GM21381 (cell line): ENCODE results near the gene NHERF2.
"Not testable (repeated sequence)": the region's sequence is repeated elsewhere in the genome, so short reads cannot be mapped to it uniquely, and the experiment has no call there.

ENCODE experiments used
- ATAC-seq: cut with Tn5 transposase; IDR thresholded peaks from one replicate; pipeline ENCODE4 v1.9.1; 2021; ENCODE audit warnings: mild to moderate bottlenecking, moderate library complexity; ENCODE audit not compliant: unreplicated experiment

Gene NHERF2

DNA sequence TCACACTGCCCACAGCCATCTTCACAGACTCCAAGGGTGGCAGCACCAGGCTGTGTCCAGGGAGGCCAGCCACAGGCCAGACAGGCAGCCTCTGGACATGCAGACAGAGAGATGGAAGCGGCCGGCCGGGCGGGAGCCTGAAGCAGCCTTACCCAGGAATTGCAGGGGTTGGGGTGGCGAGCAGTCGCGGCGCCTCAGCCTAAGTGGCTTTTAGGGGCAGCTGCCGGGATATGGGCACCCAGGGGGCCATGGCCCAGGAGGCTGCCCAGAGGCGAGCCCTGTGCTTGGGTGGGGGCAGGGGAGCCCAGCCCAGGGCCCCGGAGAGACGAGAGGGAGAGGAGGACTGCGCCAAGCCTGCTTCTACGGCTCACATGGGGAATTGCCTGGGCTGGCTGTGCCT, 1.5 kb upstream of the NHERF2 start:
- no peak for ATAC-seq

DNA sequence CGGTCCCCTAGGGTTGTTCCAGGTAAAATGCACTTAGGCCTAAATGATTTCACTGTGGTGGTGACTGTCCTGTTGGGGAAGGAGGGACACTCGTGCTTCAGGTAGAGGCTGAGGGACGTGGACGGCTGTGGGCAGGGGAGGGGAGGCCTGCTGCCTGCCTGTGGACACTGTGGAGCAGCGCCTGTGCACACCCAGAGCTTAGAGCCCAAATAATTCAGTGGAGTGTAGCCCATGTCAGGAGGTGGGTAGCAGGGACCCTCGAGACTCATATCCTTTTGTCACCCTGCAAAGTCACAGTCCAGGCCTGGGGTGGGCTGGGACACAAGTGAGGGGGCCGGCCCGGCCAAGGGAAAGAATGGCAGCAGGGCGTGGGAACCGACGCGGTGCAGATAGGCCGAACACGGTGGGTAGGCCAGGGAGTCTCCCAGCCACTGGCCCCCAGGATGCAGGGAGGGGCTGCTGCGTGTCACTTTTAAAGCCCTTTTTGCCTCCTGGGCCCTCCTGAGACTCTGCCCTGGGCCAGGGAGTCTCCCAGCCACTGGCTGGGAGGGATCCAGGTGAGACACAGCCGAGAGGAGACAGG, 733 bp upstream of the NHERF2 start:
- no peak for ATAC-seq

DNA sequence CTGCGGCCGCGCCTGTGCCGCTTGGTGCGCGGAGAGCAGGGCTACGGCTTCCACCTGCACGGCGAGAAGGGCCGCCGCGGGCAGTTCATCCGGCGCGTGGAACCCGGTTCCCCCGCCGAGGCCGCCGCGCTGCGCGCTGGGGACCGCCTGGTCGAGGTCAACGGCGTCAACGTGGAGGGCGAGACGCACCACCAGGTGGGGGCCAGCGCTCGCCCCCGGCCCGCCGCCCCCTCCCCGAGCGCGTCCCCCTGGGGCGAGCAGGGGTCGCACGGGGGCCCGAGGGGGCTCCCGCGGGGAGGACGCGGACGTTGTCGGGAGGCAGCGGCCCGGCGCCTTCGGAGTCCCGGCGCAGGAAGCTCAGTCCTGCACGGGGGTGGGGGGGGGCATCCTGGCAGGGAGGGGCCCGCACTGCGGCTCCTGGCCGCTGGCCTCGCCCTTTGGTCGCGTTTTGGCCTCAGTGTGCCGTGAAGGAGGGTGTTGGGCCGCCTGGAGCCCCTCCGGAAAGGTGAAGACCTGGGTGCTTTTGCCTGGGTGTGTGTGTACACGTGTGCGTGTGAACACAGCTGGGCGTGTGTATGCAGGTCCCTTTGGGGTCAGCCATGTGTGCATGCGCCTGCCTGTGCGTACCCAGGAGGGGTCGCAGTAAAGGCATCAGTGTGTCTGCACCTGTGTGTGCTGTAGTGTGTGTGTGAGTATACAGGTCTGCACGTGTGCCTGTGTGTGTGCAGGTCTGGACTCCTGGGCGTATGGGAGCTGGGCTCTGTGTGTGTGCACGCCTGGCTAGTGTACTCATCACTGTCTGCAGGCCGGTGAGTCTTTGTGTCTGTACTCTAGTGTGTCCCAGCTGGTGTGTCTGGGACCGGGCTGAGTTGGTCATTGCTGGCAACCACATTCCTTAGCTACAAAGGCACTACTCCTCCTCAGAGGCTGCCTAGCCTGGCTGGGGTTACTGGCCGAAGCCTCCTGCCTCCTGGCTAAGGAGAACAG, 615 bp downstream of the NHERF2 start:
- no peak for ATAC-seq

DNA sequence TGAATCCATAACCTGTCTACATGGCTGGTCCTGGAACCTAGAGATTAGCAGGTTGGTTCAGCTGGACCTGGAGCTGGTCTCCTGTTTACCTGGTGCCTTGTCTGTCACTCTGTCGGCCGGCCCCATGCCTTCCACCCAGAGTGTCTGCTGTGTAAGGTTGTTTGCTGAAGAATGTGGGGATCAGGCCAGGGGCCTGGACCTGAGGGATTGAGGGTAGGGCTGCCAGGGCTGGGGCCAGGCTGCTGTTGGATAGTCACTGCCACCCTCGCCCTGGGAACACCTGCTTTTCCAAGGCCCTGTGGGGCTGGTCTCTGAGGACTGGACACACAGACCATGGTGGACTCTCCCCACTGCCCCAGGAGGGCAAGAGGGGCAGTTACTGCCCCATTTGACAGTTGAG, 1.4 kb downstream of the NHERF2 start:
- ATAC-seq, result no peak

DNA sequence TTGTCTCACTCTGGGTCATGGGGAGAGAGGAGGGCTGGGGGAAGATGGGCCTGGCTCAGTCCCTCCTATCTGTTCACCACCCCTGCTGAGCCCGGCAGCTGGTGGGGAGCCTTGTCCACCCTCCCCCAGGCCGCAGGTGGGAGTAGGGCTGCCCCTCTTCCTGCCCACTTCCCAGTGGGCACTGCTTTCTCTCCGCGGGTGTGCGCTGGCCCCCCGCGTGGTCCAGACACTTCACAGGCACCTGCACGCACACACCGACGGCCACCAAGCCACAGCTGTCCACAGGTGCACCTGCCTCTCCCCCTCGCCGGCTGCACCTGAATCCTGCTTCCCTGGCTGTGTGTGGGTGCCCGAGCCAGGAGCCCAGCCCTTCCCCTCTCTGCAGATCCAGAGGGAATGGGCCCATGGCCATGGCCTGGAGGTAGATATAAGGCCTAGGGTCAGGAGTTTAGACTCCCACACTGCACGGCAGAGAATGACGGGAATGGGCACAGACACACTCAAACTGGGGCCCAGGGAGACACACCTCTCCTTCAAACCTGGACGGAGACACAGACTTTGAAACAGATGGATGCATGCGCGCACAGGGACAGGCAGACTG, 2.0 kb downstream of the NHERF2 start:
- no peak for ATAC-seq

DNA sequence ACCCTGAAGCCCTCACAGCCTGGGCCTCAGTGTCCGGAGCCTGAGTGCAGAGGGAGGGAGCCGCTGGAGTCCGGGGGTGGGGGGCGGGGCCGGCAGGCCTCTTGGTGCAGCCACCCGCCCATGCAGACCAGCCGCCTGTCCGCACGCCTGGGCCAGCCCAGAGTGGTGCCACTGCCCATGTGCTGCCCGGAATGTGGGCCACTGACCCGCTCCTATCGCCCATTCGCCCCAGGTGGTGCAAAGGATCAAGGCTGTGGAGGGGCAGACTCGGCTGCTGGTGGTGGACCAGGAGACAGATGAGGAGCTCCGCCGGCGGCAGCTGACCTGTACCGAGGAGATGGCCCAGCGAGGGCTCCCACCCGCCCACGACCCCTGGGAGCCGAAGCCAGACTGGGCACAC, 2.6 kb downstream of the NHERF2 start:
- no peak for ATAC-seq

DNA sequence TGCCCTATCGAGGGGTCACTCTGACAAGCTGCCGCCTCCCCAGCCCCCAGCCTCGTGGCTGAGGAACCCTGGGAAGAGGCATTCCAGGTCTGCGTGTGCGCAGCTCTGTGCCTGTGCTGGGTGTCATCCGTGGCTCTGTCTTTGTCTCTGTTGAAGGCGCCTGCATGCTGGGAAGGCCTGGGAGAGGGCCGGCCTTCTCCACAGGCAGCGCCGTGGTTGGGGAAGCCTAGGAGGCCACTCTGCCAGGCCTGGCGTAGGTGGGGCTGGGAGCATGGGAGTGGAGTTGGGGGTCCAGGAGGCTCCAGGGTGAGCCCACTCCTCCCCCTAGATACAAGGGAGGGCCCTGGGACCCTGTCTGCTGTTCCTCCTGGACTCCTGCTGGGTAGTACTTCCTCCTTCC, 3.3 kb downstream of the NHERF2 start:
- ATAC-seq, result no peak

DNA sequence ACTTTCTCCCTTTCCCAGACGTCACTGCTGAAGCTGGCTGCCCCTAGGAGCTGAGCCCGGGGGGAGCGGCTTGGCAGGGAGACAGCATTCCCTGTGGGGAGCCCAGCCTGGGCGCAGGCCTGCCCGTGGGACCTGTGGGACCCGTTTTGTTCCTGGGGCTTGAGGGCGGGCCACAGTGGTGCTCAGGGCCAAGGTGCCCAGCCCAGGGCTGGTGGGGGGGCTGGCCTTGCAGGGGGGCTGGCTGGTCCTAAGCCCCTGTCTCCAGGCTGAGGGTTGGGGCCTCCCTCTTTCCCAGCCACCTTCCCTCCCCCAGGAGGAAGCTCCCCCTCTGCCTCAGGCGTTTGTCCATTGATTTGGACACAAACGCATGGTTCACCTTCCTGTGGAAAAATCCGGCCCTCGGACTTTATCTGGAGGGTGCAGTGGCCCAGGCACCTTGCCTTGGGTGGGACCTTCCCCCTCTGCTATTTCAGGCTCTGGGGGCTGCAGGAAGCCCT, 4.4 kb downstream of the NHERF2 start:
- no peak for ATAC-seq

DNA sequence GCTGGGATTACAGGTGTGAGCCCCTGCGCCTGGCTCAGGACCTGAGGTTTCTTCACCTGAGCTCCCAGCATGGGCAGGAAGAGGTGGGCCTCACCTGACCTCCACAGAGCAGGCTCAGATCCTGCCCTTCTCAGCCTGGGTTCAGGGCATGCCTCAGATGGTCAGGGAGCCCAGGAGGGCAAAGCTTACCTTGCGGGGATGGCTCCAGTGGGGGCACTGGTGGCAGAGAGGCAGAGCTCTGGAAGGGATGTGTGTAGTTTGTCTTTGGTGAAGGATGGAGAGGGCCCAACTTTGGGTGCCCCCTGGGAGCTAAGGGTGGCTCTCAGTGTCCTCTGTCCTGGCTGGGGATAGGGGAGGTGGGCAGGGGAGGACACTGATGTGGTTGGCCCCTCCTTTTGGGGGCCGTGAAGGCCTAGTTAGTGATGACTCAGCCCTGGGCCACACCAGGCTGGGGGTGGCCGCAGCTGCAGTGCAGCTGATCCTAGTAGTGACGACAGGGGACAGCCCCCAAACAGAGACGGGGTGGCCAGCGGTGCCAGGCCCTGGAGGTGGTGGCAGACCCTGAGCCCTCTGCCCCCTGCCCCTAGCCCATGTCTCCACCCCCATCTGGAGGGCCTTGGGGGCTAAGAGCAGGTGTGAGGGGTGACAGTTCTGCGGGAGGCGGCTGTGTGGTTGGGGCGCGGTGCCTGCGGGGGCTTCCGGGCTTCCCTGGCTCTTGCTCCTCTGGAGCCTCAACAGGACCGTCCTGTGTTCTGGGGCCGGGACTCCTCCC, 5.8 kb downstream of the NHERF2 start:
- no peak for ATAC-seq

DNA sequence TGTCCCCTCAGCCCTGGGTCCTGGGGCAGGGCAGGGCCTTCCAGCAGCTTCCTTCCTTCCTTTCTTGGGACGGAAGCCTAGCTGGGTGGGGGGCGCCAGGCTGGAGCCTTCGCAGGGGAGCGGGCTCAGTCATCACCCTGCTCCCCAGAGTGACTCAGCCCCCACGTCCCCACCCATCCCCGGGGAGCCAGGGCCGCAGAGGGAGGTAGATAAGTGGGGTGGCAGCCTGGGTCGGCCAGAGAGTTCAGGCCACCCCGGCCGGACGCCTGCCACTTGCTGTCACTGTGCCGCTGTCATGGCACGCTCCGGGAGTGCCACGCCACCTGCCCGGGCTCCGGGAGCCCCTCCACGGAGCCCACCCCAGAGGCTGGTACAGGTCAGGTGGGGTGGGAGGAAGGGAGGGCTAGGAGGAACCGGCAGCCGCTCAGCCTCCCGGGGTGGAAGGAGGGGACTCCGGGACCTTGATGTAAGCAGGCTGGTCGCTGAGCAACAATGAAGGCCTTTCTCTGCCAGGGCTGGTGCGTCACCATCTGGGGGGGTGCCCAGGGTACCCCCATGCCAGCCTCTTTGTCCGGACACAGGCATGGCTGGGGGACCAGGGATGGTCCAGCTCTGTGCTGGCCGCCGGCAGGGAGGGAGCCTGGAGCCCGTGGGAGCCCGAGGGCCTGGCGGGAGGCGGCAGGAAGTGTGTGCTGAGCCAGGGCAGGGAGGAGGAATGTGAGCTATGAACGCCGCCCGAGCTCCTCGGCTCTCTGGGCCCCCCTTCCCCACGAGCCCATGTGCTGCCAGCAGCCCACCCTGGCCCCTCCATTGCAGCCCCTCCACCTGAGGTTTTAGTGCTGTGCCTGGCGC, 6.6 kb downstream of the NHERF2 start:
- ATAC-seq, result no peak

DNA sequence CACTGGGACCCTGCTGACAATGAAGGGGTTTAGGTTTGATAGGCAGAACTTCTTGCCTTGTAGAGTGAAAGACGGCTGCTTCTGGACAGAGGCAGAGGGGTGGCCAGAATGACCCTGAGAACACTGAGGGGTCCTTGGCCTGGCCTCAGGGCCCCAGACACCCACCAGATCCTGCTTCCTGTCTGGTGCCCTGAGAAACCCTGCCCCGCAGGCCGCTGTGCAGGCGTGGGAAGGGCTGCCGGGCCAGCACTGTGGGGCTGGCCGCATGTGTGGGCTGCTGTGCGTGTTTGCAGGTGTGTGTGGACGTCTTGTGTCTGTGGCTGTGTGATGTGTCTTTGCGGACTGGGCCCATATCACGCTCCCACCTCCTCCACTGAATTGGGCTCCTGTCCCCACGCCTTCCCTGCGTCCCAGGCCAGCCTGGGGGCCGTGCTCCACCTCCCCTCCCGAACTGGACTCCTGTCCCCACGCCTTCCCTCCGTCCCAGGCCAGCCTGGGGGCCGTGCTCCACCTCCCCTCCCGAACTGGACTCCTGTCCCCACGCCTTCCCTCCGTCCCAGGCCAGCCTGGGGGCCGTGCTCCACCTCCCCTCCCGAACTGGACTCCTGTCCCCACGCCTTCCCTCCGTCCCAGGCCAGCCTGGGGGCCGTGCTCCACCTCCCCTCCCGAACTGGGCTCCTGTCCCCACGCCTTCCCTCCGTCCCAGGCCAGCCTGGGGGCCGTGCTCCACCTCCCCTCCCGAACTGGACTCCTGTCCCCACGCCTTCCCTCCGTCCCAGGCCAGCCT, 7.4 kb downstream of the NHERF2 start:
- ATAC-seq, result not testable (repeated sequence)

DNA sequence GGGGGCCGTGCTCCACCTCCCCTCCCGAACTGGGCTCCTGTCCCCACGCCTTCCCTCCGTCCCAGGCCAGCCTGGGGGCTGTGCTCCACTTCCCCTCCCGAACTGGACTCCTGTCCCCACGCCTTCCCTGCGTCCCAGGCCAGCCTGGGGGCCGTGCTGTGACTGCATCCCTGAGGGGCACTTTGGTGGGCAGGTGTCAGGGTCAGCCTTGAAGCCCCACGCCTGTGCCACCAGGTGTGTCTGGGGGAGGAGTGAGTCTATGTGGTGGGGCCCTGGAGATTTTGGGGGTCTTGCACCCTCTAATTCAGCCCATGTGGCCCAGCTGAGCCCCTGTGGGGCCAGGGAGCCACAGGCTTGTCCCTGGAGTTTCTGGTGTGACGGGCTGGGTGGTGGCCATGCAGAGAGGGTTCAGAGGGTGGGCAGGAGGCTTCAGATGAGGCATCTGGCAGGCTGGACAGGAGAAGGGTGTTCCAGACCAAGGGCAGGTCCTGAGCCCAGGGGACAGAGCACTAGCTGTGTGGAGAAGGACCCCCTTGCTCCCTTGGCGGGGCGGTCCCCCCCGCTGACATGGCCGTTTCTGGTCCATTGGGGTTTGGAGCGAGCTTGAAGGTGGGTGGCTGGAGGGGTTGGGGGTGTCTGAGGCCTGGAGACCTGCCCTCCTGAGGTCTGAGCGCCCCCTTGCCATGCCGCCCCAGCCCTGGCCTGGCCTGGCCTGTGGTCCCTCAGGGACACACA, 8.2 kb downstream of the NHERF2 start:
- no peak for ATAC-seq

DNA sequence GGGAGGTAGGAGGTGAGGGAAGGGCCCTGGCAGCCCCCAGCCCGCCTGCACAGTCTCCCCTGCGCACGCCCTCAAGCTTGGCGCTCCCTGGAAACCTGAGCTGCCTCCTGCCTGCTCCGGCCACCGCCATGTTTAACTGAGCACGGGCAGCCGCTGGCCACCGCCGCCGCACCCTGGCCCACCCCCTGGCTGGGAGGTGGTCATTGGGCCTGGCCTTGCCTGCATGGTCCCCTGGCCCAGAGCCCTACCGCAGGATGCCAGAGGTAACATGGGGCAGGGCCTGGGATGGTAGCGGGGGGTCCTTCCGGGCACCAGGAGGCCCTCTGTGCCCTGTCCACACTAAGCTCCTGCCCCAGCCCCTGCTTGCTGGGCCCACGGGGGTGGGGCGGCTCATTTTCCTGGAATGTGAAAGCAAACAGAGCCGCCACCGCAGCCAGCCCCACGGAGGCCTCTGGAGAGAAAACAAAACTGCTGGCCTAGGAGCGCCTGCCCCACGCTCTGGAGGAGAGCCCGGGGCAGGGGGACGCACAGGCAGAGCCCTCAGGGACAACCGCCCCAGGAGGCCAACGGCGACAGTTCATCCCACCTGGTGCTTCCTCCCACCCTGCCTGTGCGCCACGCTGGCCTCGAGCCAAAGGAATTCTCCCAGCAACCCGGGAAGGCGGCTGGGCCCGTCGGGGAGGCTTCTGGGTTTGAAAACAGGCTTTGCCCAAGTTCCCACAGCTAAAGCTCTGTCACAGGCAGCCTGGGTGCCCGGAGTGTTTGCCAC, 8.9 kb downstream of the NHERF2 start:
- no peak for ATAC-seq

DNA sequence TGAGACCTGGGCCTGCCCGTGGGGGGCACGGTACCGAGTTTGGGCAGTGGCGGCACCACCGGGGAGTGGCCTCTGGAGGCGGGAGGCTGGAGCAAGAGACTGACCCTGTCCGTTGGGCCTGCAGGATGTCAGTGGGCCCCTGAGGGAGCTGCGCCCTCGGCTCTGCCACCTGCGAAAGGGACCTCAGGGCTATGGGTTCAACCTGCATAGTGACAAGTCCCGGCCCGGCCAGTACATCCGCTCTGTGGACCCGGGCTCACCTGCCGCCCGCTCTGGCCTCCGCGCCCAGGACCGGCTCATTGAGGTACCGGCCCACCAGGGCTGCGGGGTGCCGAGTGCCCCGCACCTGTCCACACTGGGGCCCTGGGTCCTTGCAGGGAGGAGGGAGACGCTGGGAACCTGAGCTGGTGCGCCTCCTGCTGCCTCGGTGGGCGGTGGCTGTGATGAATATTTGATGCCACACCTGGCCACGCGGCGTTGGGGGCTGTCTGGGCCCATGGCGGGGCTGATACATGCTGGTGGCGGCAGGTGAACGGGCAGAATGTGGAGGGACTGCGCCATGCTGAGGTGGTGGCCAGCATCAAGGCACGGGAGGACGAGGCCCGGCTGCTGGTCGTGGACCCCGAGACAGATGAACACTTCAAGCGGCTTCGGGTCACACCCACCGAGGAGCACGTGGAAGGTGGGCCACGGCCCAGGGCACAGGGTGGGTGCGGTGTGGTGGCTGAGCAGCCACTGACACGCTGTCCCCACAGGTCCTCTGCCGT, 9.7 kb downstream of the NHERF2 start:
- no peak for ATAC-seq

DNA sequence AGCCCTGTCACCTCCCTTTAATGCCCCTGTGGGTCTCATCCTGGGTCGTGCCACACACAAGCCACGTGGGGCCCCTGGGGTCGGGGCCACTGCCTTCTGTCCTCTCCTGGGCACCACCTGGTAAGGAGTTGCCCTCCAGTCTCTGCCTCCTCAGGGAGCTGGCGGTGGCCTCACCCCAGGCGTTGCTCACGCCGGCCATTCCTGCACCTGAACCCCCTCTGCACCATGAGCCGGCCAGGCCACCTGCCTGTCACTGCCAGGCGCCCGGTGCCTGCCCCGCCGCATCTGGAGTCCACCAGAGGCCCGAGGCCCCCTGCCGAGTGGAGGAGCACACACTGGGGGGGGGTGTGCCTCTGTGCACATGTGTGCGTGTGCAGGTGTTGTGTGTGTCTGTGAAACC, 10.4 kb downstream of the NHERF2 start:
- ATAC-seq, result no peak

DNA sequence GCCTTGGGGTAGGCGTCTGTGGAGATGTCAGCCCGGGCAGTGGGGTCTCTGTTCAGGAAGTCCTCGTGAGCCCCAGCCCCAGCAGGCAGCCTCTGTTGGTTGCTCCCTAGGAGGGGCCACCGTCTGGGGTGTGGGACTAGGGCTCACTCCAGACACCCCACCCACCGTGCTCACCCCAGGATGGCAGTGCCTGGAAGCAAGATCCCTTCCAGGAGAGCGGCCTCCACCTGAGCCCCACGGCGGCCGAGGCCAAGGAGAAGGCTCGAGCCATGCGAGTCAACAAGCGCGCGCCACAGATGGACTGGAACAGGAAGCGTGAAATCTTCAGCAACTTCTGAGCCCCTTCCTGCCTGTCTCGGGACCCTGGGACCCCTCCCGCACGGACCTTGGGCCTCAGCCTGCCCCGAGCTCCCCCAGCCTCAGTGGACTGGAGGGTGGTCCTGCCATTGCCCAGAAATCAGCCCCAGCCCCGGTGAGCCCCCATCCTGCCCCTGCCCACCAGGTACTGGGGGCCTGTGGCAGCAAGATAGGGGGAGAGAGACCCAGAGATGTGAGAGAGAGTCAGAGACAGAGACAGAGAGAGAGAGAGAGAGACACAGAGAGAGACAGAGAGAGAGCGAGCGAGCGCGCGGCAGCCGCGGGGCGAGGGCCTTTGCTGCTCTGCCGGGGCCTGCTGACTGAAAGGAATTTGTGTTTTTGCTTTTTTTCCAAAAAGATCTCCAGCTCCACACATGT, 11.1 kb downstream of the NHERF2 start:
- no peak for ATAC-seq
